Neutrophil (primary cell): ENCODE data around the gene DHX35.

ENCODE experiments used
- H3K27ac ChIP-seq: fragments of 200-600 bp; sonication (generic); 2 replicates; pipeline ENCODE4 v1.5.1; 2016; ENCODE audit warnings: mild to moderate bottlenecking, moderate library complexity
- H3K27me3 ChIP-seq: fragments of 200-600 bp; sonication (generic); 2 replicates; pipeline ENCODE4 v1.6.0; 2016; ENCODE audit warnings: mild to moderate bottlenecking
- H3K36me3 ChIP-seq: fragments of 200-600 bp; sonication (generic); 2 replicates; pipeline ENCODE4 v1.5.1; 2017
- H3K4me1 ChIP-seq, 2 experiments: fragments of 200-600 bp in 1 of 2; sonication (generic) in 1 of 2; 1 replicate in 1 of 2; 2 replicates in 1 of 2; pipeline versions ENCODE4 v1.5.1 to v1.6.1; 2013 to 2016; ENCODE audit warnings: low read depth in 1 of 2, low read length in 1 of 2, mild to moderate bottlenecking in 1 of 2, moderate library complexity in 1 of 2; ENCODE audit not compliant: control insufficient read depth in 1 of 2, insufficient read depth in 1 of 2
- H3K4me3 ChIP-seq, 2 experiments: fragments of 200-600 bp in 1 of 2; sonication (generic) in 1 of 2; 1 replicate in 1 of 2; 2 replicates in 1 of 2; pipeline ENCODE4 v1.5.1; 2013 to 2016; ENCODE audit warnings: low read depth in 1 of 2, low read length in 1 of 2, mild to moderate bottlenecking in 1 of 2, moderate library complexity in 1 of 2
- H3K9me3 ChIP-seq: fragments of 200-600 bp; sonication (generic); 2 replicates; pipeline ENCODE4 v1.5.1; 2016
- CTCF ChIP-seq: fragments of 200-600 bp; sonication (generic); IDR thresholded peaks from 2 replicates; pipeline ENCODE4 v1.5.1; 2016; ENCODE audit warnings: antibody characterized with exemption

DHX35 gene

GRCh38 chr20:38979842-38980241 is 17.7 kb downstream of the DHX35 start:
- Histone ChIP-seq H3K27ac (no peak overlapping the region), H3K9me3 (no peaks in the 10 kb centered on the region), H3K36me3 (no peaks in the 10 kb centered on the region), H3K4me3 (no peak overlapping the region), H3K4me1 (peaks cover 11 to 13% of the 10 kb centered on the region in 2 experiments), H3K27me3 (no peaks in the 10 kb centered on the region)
- TF ChIP-seq CTCF, result no peak

GRCh38 chr20:38982291-38982690 is 20.1 kb downstream of the DHX35 start:
- peaks cover 33% of the 10 kb centered on the region in 2 experiments for H3K4me1 ChIP-seq
- H3K27ac ChIP-seq, result no peak overlapping the region
- H3K27me3 ChIP-seq, result no peaks in the 10 kb centered on the region
- H3K4me3 ChIP-seq, result no peak overlapping the region
- H3K9me3 ChIP-seq, result no peaks in the 10 kb centered on the region
- TF ChIP-seq CTCF, result no peak
- no peaks in the 10 kb centered on the region for H3K36me3 ChIP-seq

- Histone ChIP-seq H3K36me3 (peaks cover 5% of the 10 kb centered on the region), H3K4me1 (peaks cover 33% of the 10 kb centered on the region in 2 experiments), H3K27ac (peak overlapping the region; percentile 63), H3K27me3 (no peaks in the 10 kb centered on the region), H3K9me3 (no peaks in the 10 kb centered on the region), H3K4me3 (no peak overlapping the region)
- no peak for TF ChIP-seq CTCF
Observed at GRCh38 chr20:38985060-38985459, 22.9 kb downstream of the DHX35 start.

GRCh38 chr20:38985603-38986170 is 23.5 kb downstream of the DHX35 start:
- Histone ChIP-seq H3K27me3 (no peaks in the 10 kb centered on the region), H3K4me3 (no peak overlapping the region), H3K36me3 (peaks cover 5% of the 10 kb centered on the region), H3K4me1 (peaks cover 33% of the 10 kb centered on the region in 2 experiments), H3K27ac (peak overlapping the region; percentile 63), H3K9me3 (no peaks in the 10 kb centered on the region)
- TF ChIP-seq CTCF, result no peak

GRCh38 chr20:38986663-38987062 is 24.5 kb downstream of the DHX35 start:
- H3K4me3 ChIP-seq, result no peak overlapping the region
- H3K4me1 ChIP-seq, result peaks cover 33% of the 10 kb centered on the region in 2 experiments
- H3K27me3 ChIP-seq, result no peaks in the 10 kb centered on the region
- no peak overlapping the region for H3K27ac ChIP-seq
- no peaks in the 10 kb centered on the region for H3K9me3 ChIP-seq
- no peak for TF ChIP-seq CTCF
- H3K36me3 ChIP-seq, result peaks cover 5% of the 10 kb centered on the region
